ENCODE results near the gene HIC1. TPM values are rescaled to one million over a fixed set of nuclear protein-coding genes. Genes with fewer than 3 reads are reported as not detected.

The HIC1 gene
- total RNA-seq, 2 experiments from 2014 or later = 0.19 to 0.32 TPM

GRCh38 chr17:2087597-2088211 lies 32.8 kb downstream of the HIC1 start:
- TF ChIP-seq EZH2phosphoT487 (IDR thresholded peaks at IDR 0.05; ENCODE audit: borderline replicate concordance, low read depth, low read length) (no peak), CTCF (conservative IDR thresholded peaks at IDR 0.05; ENCODE audit: low read length) (no peak)
- peak; percentile 30 for DNase-seq (ENCODE audit: low spot score)
- ChIA-PET CTCF (ENCODE audit: unreplicated experiment) (interaction anchor here (1.7 kb wide), 1 partner anchor 33 kb away, joined by 4 read pairs; the partner anchor contains the start of gene HIC1), POLR2A (interaction anchor here (0.6 to 1.2 kb wide), 4 partner anchors 11 to 538 kb away, joined by 3 read pairs; no protein-coding TSS in a partner anchor)
- intact Hi-C loops (cut with micrococcal nuclease; ENCODE audit: unreplicated experiment) = no loop called here
- H3K27ac ChIP-seq (ENCODE audit: low read depth, low read length, poor library complexity, severe bottlenecking) = no peak overlapping the region
- H3K4me3 ChIP-seq (ENCODE audit: low read depth, low read length, poor library complexity, severe bottlenecking) = no peak overlapping the region
- no peaks in the 10 kb centered on the region for H3K79me2 ChIP-seq (ENCODE audit: insufficient read depth, low read depth, low read length)
- H4K20me1 ChIP-seq (ENCODE audit: insufficient read depth, low read length) = no peaks in the 10 kb centered on the region
- H3K36me3 ChIP-seq (ENCODE audit: insufficient read depth, low read length) = no peaks in the 10 kb centered on the region
- no TSS peak for BruUV-seq (replicated peaks)
- H3K9me3 ChIP-seq (ENCODE audit: low read length) = no peaks in the 10 kb centered on the region
- peaks cover 55% of the 10 kb centered on the region for H3K4me1 ChIP-seq (ENCODE audit: insufficient read depth, low read length, poor library complexity, severe bottlenecking)
- H3K9me2 ChIP-seq (ENCODE audit: insufficient read depth, low read length) = no peaks in the 10 kb centered on the region
- peak overlapping the region; percentile 70 for H3K4me2 ChIP-seq (ENCODE audit: low read length)
- H2AFZ ChIP-seq (ENCODE audit: low read length) = no peak overlapping the region

GRCh38 chr17:2089021-2089422 lies 34.1 kb downstream of the HIC1 start:
- Histone ChIP-seq H3K4me1 (ENCODE audit: insufficient read depth, low read length, poor library complexity, severe bottlenecking) (peaks cover 55% of the 10 kb centered on the region), H4K20me1 (ENCODE audit: insufficient read depth, low read length) (no peaks in the 10 kb centered on the region), H3K4me3 (ENCODE audit: low read depth, low read length, poor library complexity, severe bottlenecking) (peak overlapping the region; percentile 66), H3K27ac (ENCODE audit: low read depth, low read length, poor library complexity, severe bottlenecking) (peak overlapping the region; percentile 53), H3K9me3 (ENCODE audit: low read length) (no peaks in the 10 kb centered on the region), H3K79me2 (ENCODE audit: insufficient read depth, low read depth, low read length) (no peaks in the 10 kb centered on the region), H3K4me2 (ENCODE audit: low read length) (peak overlapping the region; percentile 70), H2AFZ (ENCODE audit: low read length) (peak overlapping the region; percentile 46; the same call in 1 of the 2 replicates), H3K36me3 (ENCODE audit: insufficient read depth, low read length) (no peaks in the 10 kb centered on the region), H3K9me2 (ENCODE audit: insufficient read depth, low read length) (no peaks in the 10 kb centered on the region)
- TF ChIP-seq CTCF (conservative IDR thresholded peaks at IDR 0.05; ENCODE audit: low read length) = no peak
- CTCF ChIA-PET (ENCODE audit: unreplicated experiment) = interaction anchor here (1.0 to 1.7 kb wide), 3 partner anchors 9 to 34 kb away, joined by 3 to 4 read pairs (median 3); partner anchors contain the start of gene HIC1
- intact Hi-C loops (cut with micrococcal nuclease; ENCODE audit: unreplicated experiment) = no loop called here
- DNase-seq (ENCODE audit: low spot score) = no peak
- no TSS peak for BruUV-seq (replicated peaks)
- POLR2A ChIA-PET = interaction anchor here (0.9 to 1.2 kb wide), 2 partner anchors 12 to 151 kb away, joined by 3 read pairs; no protein-coding TSS in a partner anchor

- ChIA-PET CTCF (ENCODE audit: unreplicated experiment) (interaction anchor here (1.2 kb wide), 1 partner anchor 18 kb away, joined by 3 read pairs; no protein-coding TSS in a partner anchor), POLR2A (interaction anchor here (0.7 to 1.0 kb wide), 2 partner anchors 29 to 217 kb away, joined by 4 to 5 read pairs; no protein-coding TSS in a partner anchor)
- Histone ChIP-seq H4K20me1 (ENCODE audit: insufficient read depth, low read length) (no peaks in the 10 kb centered on the region), H3K27ac (ENCODE audit: low read depth, low read length, poor library complexity, severe bottlenecking) (peak overlapping the region; percentile 53), H3K9me3 (ENCODE audit: low read length) (no peaks in the 10 kb centered on the region), H3K36me3 (ENCODE audit: insufficient read depth, low read length) (no peaks in the 10 kb centered on the region), H3K9me2 (ENCODE audit: insufficient read depth, low read length) (no peaks in the 10 kb centered on the region), H3K4me1 (ENCODE audit: insufficient read depth, low read length, poor library complexity, severe bottlenecking) (peaks cover 55% of the 10 kb centered on the region), H3K79me2 (ENCODE audit: insufficient read depth, low read depth, low read length) (no peaks in the 10 kb centered on the region), H3K4me3 (ENCODE audit: low read depth, low read length, poor library complexity, severe bottlenecking) (peak overlapping the region; percentile 66), H3K4me2 (ENCODE audit: low read length) (peak overlapping the region; percentile 70), H2AFZ (ENCODE audit: low read length) (peak overlapping the region; percentile 46; the same call in 1 of the 2 replicates)
- TF ChIP-seq EZH2phosphoT487 (IDR thresholded peaks at IDR 0.05; ENCODE audit: borderline replicate concordance, low read depth, low read length) = no peak
- TF ChIP-seq CTCF (conservative IDR thresholded peaks at IDR 0.05; ENCODE audit: low read length) = no peak
- BruUV-seq (replicated peaks) = no TSS peak
- intact Hi-C loops (cut with micrococcal nuclease; ENCODE audit: unreplicated experiment) = no loop called here
- no peak for DNase-seq (ENCODE audit: low spot score)
Measured at GRCh38 chr17:2090210-2090641, 35.3 kb downstream of the HIC1 start.

Measured in OCI-LY7 (cell line).